ENCODE results near the gene PPP1R8.
"Not testable (repeated sequence)": the region's sequence is repeated elsewhere in the genome, so short reads cannot be mapped to it uniquely, and the experiment has no call there.

PPP1R8 gene

DNA sequence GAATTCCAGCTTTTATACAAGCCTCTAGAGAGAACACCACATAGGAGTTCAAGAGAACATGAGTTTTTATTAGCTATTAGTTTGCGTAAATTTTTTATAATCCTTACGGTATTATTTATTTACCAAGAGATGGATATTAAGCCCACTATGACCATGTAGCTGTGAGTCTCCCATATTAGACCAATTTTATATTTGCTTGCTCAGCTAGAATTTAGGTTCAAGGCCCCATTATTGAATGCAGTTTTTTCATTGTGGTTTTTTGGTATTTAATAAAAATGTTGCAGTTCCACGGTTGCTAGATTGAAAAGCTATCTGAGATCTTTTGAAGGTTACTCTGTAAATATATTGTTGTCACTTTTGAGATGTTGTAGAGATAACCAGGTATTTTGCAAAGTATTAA is 2.9 kb downstream of the PPP1R8 start:
- H3K4me3 ChIP-seq (ENCODE audit: low read length) = no peak overlapping the region
- no peak overlapping the region for H3K9ac ChIP-seq (ENCODE audit: low read depth, low read length)
- H3K27me3 ChIP-seq (ENCODE audit: insufficient read depth, low read length) = no peaks in the 10 kb centered on the region
- no peaks in the 10 kb centered on the region for H3K9me3 ChIP-seq (ENCODE audit: insufficient read depth, low read depth, low read length)
- 96% methylated on average over 2 of the region's 3 CpGs for WGBS
- H3K4me1 ChIP-seq (ENCODE audit: insufficient read depth, low read length) = peaks cover 11% of the 10 kb centered on the region; the same call in 1 of the 2 replicates
- H3K27ac ChIP-seq (ENCODE audit: low read depth, low read length) = no peak overlapping the region
- peaks cover 45% of the 10 kb centered on the region for H3K36me3 ChIP-seq (ENCODE audit: insufficient read depth, low read length)

DNA sequence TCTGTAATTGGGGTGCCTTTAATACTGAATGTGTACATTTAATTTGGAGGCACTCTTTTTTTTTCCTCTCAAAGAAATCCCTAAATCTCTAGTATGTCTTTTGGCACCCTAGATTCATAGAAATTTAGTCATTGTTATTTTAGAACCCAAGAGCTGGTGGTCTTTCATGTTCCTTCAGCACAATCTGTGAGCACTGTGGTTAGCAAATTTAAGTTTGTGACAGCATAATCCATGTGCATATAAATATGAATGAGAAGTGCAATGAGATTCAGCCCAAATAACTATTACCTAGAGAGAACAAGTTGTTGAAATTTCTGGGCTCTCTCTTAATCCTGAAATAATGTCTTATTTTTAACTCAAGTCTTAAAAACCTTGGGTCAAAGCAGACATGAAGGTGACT is 4.5 kb downstream of the PPP1R8 start:
- Histone ChIP-seq H3K4me1 (ENCODE audit: insufficient read depth, low read length) (peaks cover 11% of the 10 kb centered on the region; the same call in 1 of the 2 replicates), H3K27ac (ENCODE audit: low read depth, low read length) (no peak overlapping the region), H3K27me3 (ENCODE audit: insufficient read depth, low read length) (no peaks in the 10 kb centered on the region), H3K4me3 (ENCODE audit: low read length) (no peak overlapping the region), H3K9me3 (ENCODE audit: insufficient read depth, low read depth, low read length) (no peaks in the 10 kb centered on the region), H3K36me3 (ENCODE audit: insufficient read depth, low read length) (peaks cover 60% of the 10 kb centered on the region), H3K9ac (ENCODE audit: low read depth, low read length) (no peak overlapping the region)

DNA sequence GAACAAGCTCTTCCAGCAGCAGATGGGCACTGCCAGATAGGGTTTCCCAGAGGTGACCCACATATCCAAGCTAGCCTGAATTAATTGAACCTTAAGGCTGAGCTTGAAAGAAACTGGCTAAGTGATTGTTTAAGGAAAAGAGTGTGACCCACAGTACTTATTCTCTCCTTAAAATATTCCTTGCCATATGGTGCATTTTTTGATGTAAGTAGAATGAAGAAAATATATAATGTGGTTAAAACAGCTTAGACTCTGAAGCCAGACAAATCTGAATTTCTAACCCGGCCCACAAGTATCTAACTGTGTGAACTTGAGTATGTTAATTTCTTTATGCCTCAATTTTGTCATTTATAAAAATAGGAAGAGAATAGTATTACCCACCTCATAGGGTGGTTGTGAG is 4.9 kb downstream of the PPP1R8 start:
- H3K27me3 ChIP-seq (ENCODE audit: insufficient read depth, low read length) = no peaks in the 10 kb centered on the region
- H3K4me1 ChIP-seq (ENCODE audit: insufficient read depth, low read length) = peaks cover 11% of the 10 kb centered on the region; the same call in 1 of the 2 replicates
- H3K36me3 ChIP-seq (ENCODE audit: insufficient read depth, low read length) = peaks cover 64% of the 10 kb centered on the region
- H3K4me3 ChIP-seq (ENCODE audit: low read length) = no peak overlapping the region
- WGBS = 83% methylated on average over 1 of the region's 1 CpG
- no peak overlapping the region for H3K9ac ChIP-seq (ENCODE audit: low read depth, low read length)
- H3K27ac ChIP-seq (ENCODE audit: low read depth, low read length) = no peak overlapping the region
- H3K9me3 ChIP-seq (ENCODE audit: insufficient read depth, low read depth, low read length) = no peaks in the 10 kb centered on the region

DNA sequence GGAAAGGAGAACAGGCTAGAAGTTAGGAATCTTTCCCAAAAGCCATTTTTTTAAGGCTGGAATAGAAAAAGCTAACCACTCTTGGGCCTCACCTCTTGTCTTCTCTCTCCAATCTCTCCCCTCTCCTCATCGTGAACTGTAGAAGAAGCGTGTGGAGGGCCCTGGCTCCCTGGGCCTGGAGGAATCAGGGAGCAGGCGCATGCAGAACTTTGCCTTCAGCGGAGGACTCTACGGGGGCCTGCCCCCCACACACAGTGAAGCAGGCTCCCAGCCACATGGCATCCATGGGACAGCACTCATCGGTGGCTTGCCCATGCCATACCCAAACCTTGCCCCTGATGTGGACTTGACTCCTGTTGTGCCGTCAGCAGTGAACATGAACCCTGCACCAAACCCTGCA is 19.4 kb downstream of the PPP1R8 start:
- Histone ChIP-seq H3K27me3 (ENCODE audit: insufficient read depth, low read length) (no peaks in the 10 kb centered on the region), H3K27ac (ENCODE audit: low read depth, low read length) (no peak overlapping the region), H3K9ac (ENCODE audit: low read depth, low read length) (no peak overlapping the region), H3K4me1 (ENCODE audit: insufficient read depth, low read length) (no peaks in the 10 kb centered on the region), H3K36me3 (ENCODE audit: insufficient read depth, low read length) (peaks cover 64% of the 10 kb centered on the region), H3K9me3 (ENCODE audit: insufficient read depth, low read depth, low read length) (peaks cover 8% of the 10 kb centered on the region), H3K4me3 (ENCODE audit: low read length) (no peak overlapping the region)
- WGBS = 96% methylated on average over 7 of the region's 7 CpGs

DNA sequence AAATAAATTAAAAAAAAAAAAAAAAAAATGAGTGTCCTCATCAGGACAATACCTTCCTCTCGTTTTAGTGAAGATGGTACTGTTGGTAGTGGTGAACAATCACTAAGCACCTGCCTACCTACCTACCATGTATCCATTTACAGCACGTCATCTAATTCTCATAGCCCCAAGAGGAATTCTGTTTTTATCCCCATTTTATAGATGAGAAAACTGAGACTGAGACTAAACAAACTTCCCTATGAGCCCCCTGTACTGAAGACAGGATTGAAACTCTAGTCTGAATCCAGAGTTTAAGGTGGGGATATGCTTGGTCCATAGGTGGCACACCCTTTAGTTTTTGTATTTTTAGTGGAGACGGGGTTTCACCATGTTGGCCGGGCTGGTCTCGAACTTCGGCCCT is 24.5 kb downstream of the PPP1R8 start:
- Histone ChIP-seq H3K9me3 (ENCODE audit: insufficient read depth, low read depth, low read length) (peaks cover 8% of the 10 kb centered on the region), H3K27ac (ENCODE audit: low read depth, low read length) (no peak overlapping the region), H3K4me1 (ENCODE audit: insufficient read depth, low read length) (peaks cover 10% of the 10 kb centered on the region; the same call in 1 of the 2 replicates), H3K36me3 (ENCODE audit: insufficient read depth, low read length) (peaks cover 19% of the 10 kb centered on the region), H3K4me3 (ENCODE audit: low read length) (no peak overlapping the region), H3K9ac (ENCODE audit: low read depth, low read length) (no peak overlapping the region), H3K27me3 (ENCODE audit: insufficient read depth, low read length) (no peaks in the 10 kb centered on the region)
- 97% methylated on average over 5 of the region's 6 CpGs for WGBS

DNA sequence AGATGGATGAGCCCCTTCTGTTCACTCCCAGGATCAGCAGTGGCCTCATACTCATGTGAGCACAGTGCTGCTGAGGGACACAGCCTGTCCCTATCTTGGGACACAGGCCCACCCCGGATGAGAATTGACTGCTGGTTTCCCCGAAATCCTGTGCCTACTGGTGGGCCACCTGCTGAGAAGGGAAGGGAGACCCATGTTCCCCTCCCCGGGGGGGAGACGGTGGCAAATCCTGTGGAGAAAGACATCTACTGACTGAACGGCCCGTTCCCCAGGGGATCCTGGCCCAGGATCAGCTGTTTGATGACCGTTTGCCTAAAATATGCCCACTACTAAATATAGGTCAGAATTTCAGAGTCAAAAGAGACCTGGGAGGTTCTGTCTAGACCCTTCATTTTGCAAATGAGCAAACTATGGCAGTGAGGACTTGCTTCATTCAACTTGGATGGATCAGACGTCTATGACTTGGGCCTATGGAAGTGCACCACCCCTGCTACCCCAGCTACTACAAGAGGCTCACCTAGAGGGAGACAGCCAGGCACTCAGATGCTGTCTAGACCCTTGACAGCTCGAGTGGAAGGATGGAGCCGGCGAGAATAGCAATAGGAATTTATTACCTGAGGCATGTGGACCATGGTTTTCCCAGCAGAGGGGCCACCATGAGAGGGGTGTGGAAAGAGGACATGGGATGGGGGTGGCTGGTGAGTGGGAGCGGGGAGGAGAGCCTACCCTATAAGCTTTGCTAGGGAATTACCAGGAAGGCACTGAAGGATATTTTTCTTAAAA is 26.2 kb downstream of the PPP1R8 start:
- no peak overlapping the region for H3K4me3 ChIP-seq (ENCODE audit: low read length)
- no peak overlapping the region for H3K9ac ChIP-seq (ENCODE audit: low read depth, low read length)
- H3K27ac ChIP-seq (ENCODE audit: low read depth, low read length) = no peak overlapping the region
- WGBS = 86% methylated on average over 12 of the region's 12 CpGs
- peaks cover 2% of the 10 kb centered on the region for H3K36me3 ChIP-seq (ENCODE audit: insufficient read depth, low read length)
- H3K4me1 ChIP-seq (ENCODE audit: insufficient read depth, low read length) = peaks cover 10% of the 10 kb centered on the region; the same call in 1 of the 2 replicates
- H3K27me3 ChIP-seq (ENCODE audit: insufficient read depth, low read length) = no peaks in the 10 kb centered on the region
- peaks cover 2% of the 10 kb centered on the region for H3K9me3 ChIP-seq (ENCODE audit: insufficient read depth, low read depth, low read length)

DNA sequence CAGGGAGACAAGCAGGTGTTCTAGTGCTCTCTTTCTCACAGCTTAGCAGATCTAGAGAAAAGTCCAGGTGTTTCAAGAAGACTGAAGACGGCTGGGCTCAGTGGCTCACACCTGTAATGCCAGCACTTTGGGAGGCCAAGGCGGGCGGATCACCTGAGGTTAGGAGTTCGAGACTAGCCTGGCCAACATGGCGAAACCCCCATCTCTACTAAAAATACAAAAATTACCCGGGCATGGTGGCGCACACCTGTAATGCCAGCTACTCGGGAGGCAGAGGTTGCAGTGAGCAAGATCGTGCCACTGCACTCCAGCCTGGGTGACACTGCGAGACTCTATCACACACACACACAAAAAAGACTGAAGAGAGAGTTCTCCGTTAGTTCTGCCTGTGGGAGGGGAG is 27.0 kb downstream of the PPP1R8 start:
- not testable (repeated sequence) for H3K9me3 ChIP-seq (ENCODE audit: insufficient read depth, low read depth, low read length); H3K36me3 ChIP-seq (ENCODE audit: insufficient read depth, low read length); H3K27ac ChIP-seq (ENCODE audit: low read depth, low read length); H3K4me3 ChIP-seq (ENCODE audit: low read length); H3K27me3 ChIP-seq (ENCODE audit: insufficient read depth, low read length); H3K9ac ChIP-seq (ENCODE audit: low read depth, low read length)
- peaks cover 10% of the 10 kb centered on the region; the same call in 1 of the 2 replicates for H3K4me1 ChIP-seq (ENCODE audit: insufficient read depth, low read length)
- WGBS = 90% methylated on average over 10 of the region's 11 CpGs

DNA sequence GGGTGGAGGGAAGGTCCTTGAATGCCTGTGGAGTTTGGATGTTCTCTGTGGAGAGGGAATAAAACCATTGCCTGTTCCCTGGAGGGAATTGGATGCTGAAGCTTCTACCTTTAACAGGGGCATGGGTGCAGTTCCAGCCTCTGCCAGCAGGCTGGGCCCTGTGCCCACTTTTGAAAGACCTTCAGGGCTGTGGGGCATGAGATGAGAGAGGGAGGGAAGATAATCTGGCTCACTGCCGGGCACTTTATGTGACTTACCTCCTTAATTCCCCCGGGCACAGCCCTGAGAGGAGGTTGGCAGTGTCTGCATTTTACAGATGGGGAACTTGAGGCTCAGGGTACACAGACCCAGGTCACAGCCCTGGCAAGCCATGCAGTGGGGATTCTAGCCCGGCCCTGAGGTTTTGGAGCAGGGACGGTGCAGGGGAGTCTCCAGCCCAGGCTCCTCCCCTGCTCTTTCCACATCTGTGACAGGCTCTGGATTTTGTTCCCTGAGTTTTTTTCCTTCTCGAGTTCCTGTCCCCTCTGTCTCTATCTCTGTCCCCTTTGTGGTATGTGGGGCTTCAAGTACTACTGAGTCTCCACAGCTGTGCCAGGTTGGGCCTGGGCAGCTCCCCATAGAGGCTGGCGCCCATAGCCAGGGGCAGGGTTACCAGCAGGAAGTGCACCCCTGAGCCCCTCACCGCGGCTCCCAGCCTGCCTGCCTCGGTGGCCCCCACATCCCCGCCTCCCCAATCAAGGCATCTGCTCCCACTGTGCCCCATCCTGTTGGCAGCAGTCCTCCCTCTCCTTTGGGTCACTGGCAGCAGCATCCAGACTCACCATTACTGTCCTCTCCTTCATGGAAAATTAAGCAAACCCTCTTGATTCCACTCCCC is 27.7 kb downstream of the PPP1R8 start:
- H3K36me3 ChIP-seq (ENCODE audit: insufficient read depth, low read length) = no peaks in the 10 kb centered on the region
- peaks cover 10% of the 10 kb centered on the region; the same call in 1 of the 2 replicates for H3K4me1 ChIP-seq (ENCODE audit: insufficient read depth, low read length)
- H3K27me3 ChIP-seq (ENCODE audit: insufficient read depth, low read length) = no peaks in the 10 kb centered on the region
- no peak overlapping the region for H3K27ac ChIP-seq (ENCODE audit: low read depth, low read length)
- H3K9ac ChIP-seq (ENCODE audit: low read depth, low read length) = no peak overlapping the region
- WGBS = 70% methylated on average over 10 of the region's 10 CpGs
- H3K4me3 ChIP-seq (ENCODE audit: low read length) = no peak overlapping the region; the same call in 1 of the 2 replicates
- H3K9me3 ChIP-seq (ENCODE audit: insufficient read depth, low read depth, low read length) = no peaks in the 10 kb centered on the region

DNA sequence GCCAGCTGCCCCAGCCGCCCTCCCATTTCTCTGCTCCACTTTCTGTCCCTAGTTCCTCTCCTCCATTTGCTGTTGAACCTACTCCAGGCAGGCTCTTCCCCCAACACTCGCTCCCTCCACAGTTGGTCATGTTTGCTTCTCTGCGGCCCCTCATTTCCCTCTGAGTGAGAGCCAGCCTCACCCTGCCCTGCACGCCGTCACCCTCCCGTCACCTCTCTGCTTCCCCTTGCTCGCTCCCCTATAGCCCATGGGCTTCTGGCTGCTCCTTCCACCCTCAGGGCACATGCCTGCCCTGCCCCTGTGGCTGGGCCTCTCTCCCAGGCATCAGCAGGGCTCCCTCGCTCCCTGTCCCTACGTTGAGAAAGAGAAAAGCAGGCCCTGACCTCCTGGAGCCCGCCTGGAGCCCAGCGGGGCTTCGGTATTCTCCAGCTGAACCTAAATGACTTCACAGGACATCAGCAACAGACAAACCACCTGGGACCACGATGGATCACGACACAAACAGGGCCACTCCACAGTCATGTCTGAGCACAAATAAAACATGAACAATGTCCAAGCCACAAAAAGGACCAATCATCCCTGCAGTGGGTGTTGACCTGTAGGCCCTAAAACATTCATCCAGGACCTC is 28.5 kb downstream of the PPP1R8 start:
- no peak overlapping the region for H3K9ac ChIP-seq (ENCODE audit: low read depth, low read length)
- 79% methylated on average over 14 of the region's 14 CpGs for WGBS

DNA sequence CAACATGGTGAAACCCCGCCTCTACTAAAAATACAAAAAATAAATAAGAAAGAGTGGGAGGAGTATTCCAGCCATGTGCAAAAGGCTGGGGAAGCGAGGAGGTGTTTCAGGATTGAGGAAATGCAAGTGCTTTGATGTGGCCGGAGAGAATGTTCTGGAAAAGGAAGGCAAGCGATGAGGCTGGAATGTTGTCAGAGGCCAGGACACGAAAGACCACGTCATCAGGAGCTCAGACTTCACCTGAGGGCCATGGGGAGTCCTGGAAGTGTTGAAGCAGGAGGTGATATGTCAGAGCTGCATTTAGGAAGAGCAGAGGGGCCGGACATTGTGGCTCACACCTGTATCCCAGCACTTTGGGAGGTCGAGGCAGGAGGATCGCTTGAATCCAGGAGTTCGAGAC is 30.9 kb downstream of the PPP1R8 start:
- H3K4me1 ChIP-seq (ENCODE audit: insufficient read depth, low read length) = peaks cover 10% of the 10 kb centered on the region; the same call in 1 of the 2 replicates
- no peaks in the 10 kb centered on the region for H3K36me3 ChIP-seq (ENCODE audit: insufficient read depth, low read length)
- WGBS = 92% methylated on average over 9 of the region's 10 CpGs
- no peaks in the 10 kb centered on the region for H3K9me3 ChIP-seq (ENCODE audit: insufficient read depth, low read depth, low read length)
- no peak overlapping the region for H3K27ac ChIP-seq (ENCODE audit: low read depth, low read length)
- H3K27me3 ChIP-seq (ENCODE audit: insufficient read depth, low read length) = no peaks in the 10 kb centered on the region
- no peak overlapping the region for H3K4me3 ChIP-seq (ENCODE audit: low read length)
- H3K9ac ChIP-seq (ENCODE audit: low read depth, low read length) = no peak overlapping the region

More for the DNA sequence above, 28.5 kb downstream of the PPP1R8 start:
- Histone ChIP-seq H3K4me1 (ENCODE audit: insufficient read depth, low read length) (peaks cover 10% of the 10 kb centered on the region; the same call in 1 of the 2 replicates), H3K36me3 (ENCODE audit: insufficient read depth, low read length) (no peaks in the 10 kb centered on the region), H3K4me3 (ENCODE audit: low read length) (no peak overlapping the region), H3K9me3 (ENCODE audit: insufficient read depth, low read depth, low read length) (no peaks in the 10 kb centered on the region), H3K27me3 (ENCODE audit: insufficient read depth, low read length) (no peaks in the 10 kb centered on the region), H3K27ac (ENCODE audit: low read depth, low read length) (no peak overlapping the region)

DNA sequence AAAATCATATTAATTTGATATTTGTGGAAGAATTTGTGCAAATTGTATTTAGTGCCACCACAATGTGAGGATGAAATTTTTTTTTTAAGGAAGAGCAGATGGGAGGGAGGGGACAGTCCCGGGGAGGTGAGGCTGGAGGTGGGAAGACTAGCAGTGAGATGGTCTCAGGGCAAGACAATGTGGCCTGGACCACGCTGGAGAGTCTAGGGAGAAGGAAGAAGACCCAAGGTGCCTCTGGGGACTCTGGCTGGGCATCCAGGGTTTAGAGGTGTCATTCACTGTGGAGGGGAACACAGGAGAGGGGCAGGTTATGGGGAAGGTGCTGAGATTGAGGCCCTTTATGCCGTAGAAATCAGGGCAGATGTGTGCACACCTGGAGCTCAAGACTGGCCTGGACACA is 31.4 kb downstream of the PPP1R8 start:
- Histone ChIP-seq H3K9ac (ENCODE audit: low read depth, low read length) (no peak overlapping the region), H3K4me1 (ENCODE audit: insufficient read depth, low read length) (peaks cover 10% of the 10 kb centered on the region; the same call in 1 of the 2 replicates), H3K27ac (ENCODE audit: low read depth, low read length) (no peak overlapping the region), H3K9me3 (ENCODE audit: insufficient read depth, low read depth, low read length) (no peaks in the 10 kb centered on the region), H3K36me3 (ENCODE audit: insufficient read depth, low read length) (no peaks in the 10 kb centered on the region), H3K4me3 (ENCODE audit: low read length) (no peak overlapping the region), H3K27me3 (ENCODE audit: insufficient read depth, low read length) (no peaks in the 10 kb centered on the region)
- WGBS = 88% methylated on average over 3 of the region's 3 CpGs
